ENCODE results near the gene ALKBH2. TPM values are rescaled to one million over a fixed set of nuclear protein-coding genes. Genes with fewer than 3 reads are reported as not detected.

The ALKBH2 gene
- polyA plus RNA-seq, 4 donors: 4.2 to 17.8 (median 9.9) TPM

DNA sequence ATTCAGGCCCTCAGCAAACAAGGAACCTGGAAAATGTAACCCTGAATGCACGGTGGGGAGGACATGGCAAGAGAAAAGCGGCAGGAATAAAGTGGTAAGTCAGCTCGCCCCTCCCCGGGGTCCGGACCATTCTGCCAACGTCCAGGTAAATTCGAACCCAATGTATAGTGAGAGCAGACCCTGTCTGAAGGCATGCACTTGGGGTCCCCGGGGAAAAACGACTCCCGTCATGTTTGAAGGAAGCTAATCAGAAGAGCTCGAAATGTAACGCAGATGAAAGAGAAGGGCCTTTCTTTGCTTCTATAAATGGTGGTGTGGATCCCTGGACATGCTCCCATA lies 23.3 kb upstream of the ALKBH2 start:
- 30 to 61% (median 31%) methylated on average over 12 of the region's 12 CpGs for whole genome bisulfite sequencing, 3 donors
- H3K4me3 ChIP-seq (ENCODE audit: low read depth in 1 of 3, low read length in 3 of 3): no peak overlapping the region
- H3K4me1 ChIP-seq (ENCODE audit: control insufficient read depth in 3 of 3, insufficient read depth in 2 of 3, low read depth in 1 of 3, low read length in 2 of 3): peaks cover 2 to 52% (median 11%) of the 10 kb centered on the region in 3 donors
- H3K27ac ChIP-seq (ENCODE audit: low read depth in 1 of 3, low read length in 2 of 3): peak overlapping the region; percentile 88 to 94 (median 93)
- no peaks in the 10 kb centered on the region for H3K9me3 ChIP-seq (ENCODE audit: control insufficient read depth in 2 of 2, insufficient read depth in 1 of 2, low read depth in 1 of 2, low read length in 1 of 2)
- DNase-seq (no peak), FAIRE-seq (no peak)
- H3K27me3 ChIP-seq (ENCODE audit: control insufficient read depth in 3 of 3, insufficient read depth in 3 of 3, low read length in 3 of 3): no peaks in the 10 kb centered on the region
- H3K36me3 ChIP-seq (ENCODE audit: control insufficient read depth in 3 of 3, insufficient read depth in 2 of 3, low read depth in 1 of 3, low read length in 3 of 3): peaks cover 0 to 2% (median 2%) of the 10 kb centered on the region in 3 donors

DNA sequence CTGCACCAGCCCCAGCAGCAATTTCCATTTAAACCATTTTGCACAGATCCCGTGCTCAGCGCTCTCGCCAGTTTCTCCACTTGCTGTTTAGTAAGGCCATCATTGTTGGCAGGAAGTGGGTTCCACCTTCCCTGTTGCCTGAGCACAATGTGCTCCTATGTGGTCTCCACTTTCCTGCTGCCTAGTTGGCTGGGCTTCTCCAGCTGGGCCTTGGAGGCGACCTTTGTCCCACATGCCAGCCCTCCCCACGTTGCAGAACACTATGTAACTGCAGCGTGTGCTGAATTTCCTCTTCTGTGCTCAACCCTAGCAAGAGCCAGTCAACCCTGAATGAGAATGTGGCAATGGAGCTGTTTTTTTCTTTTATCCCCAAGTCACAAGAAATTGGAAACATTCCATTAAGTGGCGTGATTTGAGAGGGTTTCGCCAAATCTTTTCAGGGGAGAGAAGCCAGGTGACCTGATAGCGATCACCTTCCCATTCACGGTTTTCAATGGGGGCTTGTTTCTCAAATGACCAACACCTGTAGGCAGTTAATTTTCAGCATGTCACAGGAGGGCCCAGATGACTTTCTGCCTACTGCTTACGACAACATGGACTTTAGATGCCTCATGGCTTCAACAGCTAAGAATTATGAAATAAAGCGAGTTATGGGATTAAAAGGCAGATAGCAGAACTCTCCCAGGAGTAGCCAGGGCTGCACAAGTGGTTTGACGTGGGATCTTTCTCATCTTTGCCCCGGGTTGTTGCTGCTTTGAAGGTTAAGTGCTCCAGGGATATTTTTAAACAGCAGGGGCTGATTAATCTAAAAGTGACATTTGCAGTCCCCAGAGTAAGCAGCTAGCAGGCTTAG lies 22.7 kb upstream of the ALKBH2 start, which contains the start of gene ACACB:
ACACB (plus strand) TSS at position 830 of the 853 bp plus-strand sequence. CDS start 22,819 bp downstream, outside the sequence.
- peaks cover 2 to 52% (median 11%) of the 10 kb centered on the region in 3 donors for H3K4me1 ChIP-seq (ENCODE audit: control insufficient read depth in 3 of 3, insufficient read depth in 2 of 3, low read depth in 1 of 3, low read length in 2 of 3)

GRCh38 chr12:109115404-109115757 lies 22.1 kb upstream of the ALKBH2 start:
- WGBS, 3 donors: 22 to 67% (median 24%) methylated on average over 3 of the region's 3 CpGs
- peak overlapping the region in 1 of 3 donors; percentile 20 for H3K4me3 ChIP-seq (ENCODE audit: low read depth in 1 of 3, low read length in 3 of 3)
- DNase-seq (no peak), FAIRE-seq (no peak)
- peak overlapping the region; percentile 88 to 94 (median 93) for H3K27ac ChIP-seq (ENCODE audit: low read depth in 1 of 3, low read length in 2 of 3)
- H3K36me3 ChIP-seq (ENCODE audit: control insufficient read depth in 3 of 3, insufficient read depth in 2 of 3, low read depth in 1 of 3, low read length in 3 of 3): peaks cover 0 to 2% (median 0%) of the 10 kb centered on the region in 3 donors
- H3K4me1 ChIP-seq (ENCODE audit: control insufficient read depth in 3 of 3, insufficient read depth in 2 of 3, low read depth in 1 of 3, low read length in 2 of 3): peaks cover 2 to 52% (median 11%) of the 10 kb centered on the region in 3 donors
- no peaks in the 10 kb centered on the region for H3K27me3 ChIP-seq (ENCODE audit: control insufficient read depth in 3 of 3, insufficient read depth in 3 of 3, low read length in 3 of 3)
- no peaks in the 10 kb centered on the region for H3K9me3 ChIP-seq (ENCODE audit: control insufficient read depth in 2 of 2, insufficient read depth in 1 of 2, low read depth in 1 of 2, low read length in 1 of 2)

More for the DNA sequence above, 22.7 kb upstream of the ALKBH2 start, which contains the start of gene ACACB:
- 8 to 45% (median 25%) methylated on average over 14 of the region's 14 CpGs for whole genome bisulfite sequencing, 3 donors
- DNase-seq (peak; percentile 89 to 94), FAIRE-seq (no peak)
- H3K9me3 ChIP-seq (ENCODE audit: control insufficient read depth in 2 of 2, insufficient read depth in 1 of 2, low read depth in 1 of 2, low read length in 1 of 2): no peaks in the 10 kb centered on the region
- no peaks in the 10 kb centered on the region for H3K27me3 ChIP-seq (ENCODE audit: control insufficient read depth in 3 of 3, insufficient read depth in 3 of 3, low read length in 3 of 3)
- peak within 1 kb of the TSS; percentile 88 to 94 (median 93) for H3K27ac ChIP-seq (ENCODE audit: low read depth in 1 of 3, low read length in 2 of 3)
- peaks cover 0 to 2% (median 0%) of the 10 kb centered on the region in 3 donors for H3K36me3 ChIP-seq (ENCODE audit: control insufficient read depth in 3 of 3, insufficient read depth in 2 of 3, low read depth in 1 of 3, low read length in 3 of 3)
- H3K4me3 ChIP-seq (ENCODE audit: low read depth in 1 of 3, low read length in 3 of 3): peak within 1 kb of the TSS in 1 of 3 donors; percentile 20

- no peak for FAIRE-seq
- H3K27ac ChIP-seq (ENCODE audit: low read depth in 1 of 3, low read length in 2 of 3): peak overlapping the region; percentile 88 to 94 (median 93)
- no peaks in the 10 kb centered on the region for H3K27me3 ChIP-seq (ENCODE audit: control insufficient read depth in 3 of 3, insufficient read depth in 3 of 3, low read length in 3 of 3)
- H3K4me1 ChIP-seq (ENCODE audit: control insufficient read depth in 3 of 3, insufficient read depth in 2 of 3, low read depth in 1 of 3, low read length in 2 of 3): peaks cover 0 to 52% (median 8%) of the 10 kb centered on the region in 3 donors
- peaks cover 0 to 9% (median 0%) of the 10 kb centered on the region in 3 donors for H3K36me3 ChIP-seq (ENCODE audit: control insufficient read depth in 3 of 3, insufficient read depth in 2 of 3, low read depth in 1 of 3, low read length in 3 of 3)
- DNase-seq: no peak
- no peaks in the 10 kb centered on the region for H3K9me3 ChIP-seq (ENCODE audit: control insufficient read depth in 2 of 2, insufficient read depth in 1 of 2, low read depth in 1 of 2, low read length in 1 of 2)
- WGBS, 3 donors: 39 to 60% (median 49%) methylated on average over 2 of the region's 2 CpGs
- H3K4me3 ChIP-seq (ENCODE audit: low read depth in 1 of 3, low read length in 3 of 3): no peak overlapping the region
Observed at GRCh38 chr12:109114644-109115043, 21.4 kb upstream of the ALKBH2 start.

GRCh38 chr12:109113661-109114321 lies 20.5 kb upstream of the ALKBH2 start:
- no peaks in the 10 kb centered on the region for H3K9me3 ChIP-seq (ENCODE audit: control insufficient read depth in 2 of 2, insufficient read depth in 1 of 2, low read depth in 1 of 2, low read length in 1 of 2)
- DNase-seq (peak in 1 of 2 donors; percentile 10), FAIRE-seq (no peak)
- peak overlapping the region in 2 of 3 donors; percentile 56 to 86 for H3K27ac ChIP-seq (ENCODE audit: low read depth in 1 of 3, low read length in 2 of 3)
- peaks cover 0 to 13% (median 0%) of the 10 kb centered on the region in 3 donors for H3K36me3 ChIP-seq (ENCODE audit: control insufficient read depth in 3 of 3, insufficient read depth in 2 of 3, low read depth in 1 of 3, low read length in 3 of 3)
- 38 to 67% (median 49%) methylated on average over 5 of the region's 5 CpGs for WGBS, 3 donors
- peak overlapping the region in 1 of 3 donors; percentile 24 for H3K4me3 ChIP-seq (ENCODE audit: low read depth in 1 of 3, low read length in 3 of 3)
- peaks cover 0 to 46% (median 8%) of the 10 kb centered on the region in 3 donors for H3K4me1 ChIP-seq (ENCODE audit: control insufficient read depth in 3 of 3, insufficient read depth in 2 of 3, low read depth in 1 of 3, low read length in 2 of 3)
- H3K27me3 ChIP-seq (ENCODE audit: control insufficient read depth in 3 of 3, insufficient read depth in 3 of 3, low read length in 3 of 3): no peaks in the 10 kb centered on the region

DNA sequence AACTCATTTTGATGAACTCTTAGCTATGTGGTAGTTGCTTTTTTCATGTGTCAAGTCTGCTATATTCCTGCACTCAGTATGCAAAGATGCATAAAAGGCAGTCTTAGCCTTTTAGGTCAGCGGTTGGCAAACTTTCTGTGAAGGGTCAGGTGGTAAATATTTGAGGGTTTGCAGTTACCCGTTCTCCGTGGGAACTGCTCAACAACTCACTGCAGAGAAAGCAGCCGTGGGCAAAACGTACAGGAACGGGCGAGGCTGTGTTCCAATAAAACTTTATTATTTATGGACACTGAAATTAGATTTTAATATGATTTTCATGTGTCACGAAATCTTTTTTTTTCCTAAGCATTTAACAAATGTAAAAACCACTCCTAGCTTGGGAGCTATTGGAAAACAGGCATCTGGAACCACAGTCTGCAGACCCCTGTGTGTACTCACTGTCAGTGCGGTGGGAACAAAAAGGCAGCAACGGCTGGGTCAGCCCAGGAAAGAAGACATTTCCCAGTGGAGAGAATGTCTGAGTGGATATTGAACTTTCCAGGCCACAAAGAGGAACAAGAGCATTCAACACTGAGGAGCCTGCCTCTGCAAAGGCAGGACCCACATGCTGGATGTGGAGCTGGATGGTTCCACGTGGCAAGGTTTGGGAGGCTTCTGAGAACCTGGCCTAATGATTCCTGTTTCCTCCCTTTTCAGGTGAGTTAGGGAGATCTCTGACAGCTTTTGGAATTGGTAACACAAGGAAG lies 19.6 kb upstream of the ALKBH2 start:
- WGBS, 3 donors: 44 to 74% (median 58%) methylated on average over 11 of the region's 11 CpGs
- peak overlapping the region; percentile 8 to 80 (median 56) for H3K27ac ChIP-seq (ENCODE audit: low read depth in 1 of 3, low read length in 2 of 3)
- no peak for FAIRE-seq
- no peaks in the 10 kb centered on the region for H3K27me3 ChIP-seq (ENCODE audit: control insufficient read depth in 3 of 3, insufficient read depth in 3 of 3, low read length in 3 of 3)
- DNase-seq: peak; percentile 13 to 71
- peak overlapping the region in 1 of 3 donors; percentile 24 for H3K4me3 ChIP-seq (ENCODE audit: low read depth in 1 of 3, low read length in 3 of 3)
- no peaks in the 10 kb centered on the region for H3K9me3 ChIP-seq (ENCODE audit: control insufficient read depth in 2 of 2, insufficient read depth in 1 of 2, low read depth in 1 of 2, low read length in 1 of 2)
- peaks cover 0 to 37% (median 8%) of the 10 kb centered on the region in 3 donors for H3K4me1 ChIP-seq (ENCODE audit: control insufficient read depth in 3 of 3, insufficient read depth in 2 of 3, low read depth in 1 of 3, low read length in 2 of 3)
- H3K36me3 ChIP-seq (ENCODE audit: control insufficient read depth in 3 of 3, insufficient read depth in 2 of 3, low read depth in 1 of 3, low read length in 3 of 3): peaks cover 0 to 20% (median 0%) of the 10 kb centered on the region in 3 donors

DNA sequence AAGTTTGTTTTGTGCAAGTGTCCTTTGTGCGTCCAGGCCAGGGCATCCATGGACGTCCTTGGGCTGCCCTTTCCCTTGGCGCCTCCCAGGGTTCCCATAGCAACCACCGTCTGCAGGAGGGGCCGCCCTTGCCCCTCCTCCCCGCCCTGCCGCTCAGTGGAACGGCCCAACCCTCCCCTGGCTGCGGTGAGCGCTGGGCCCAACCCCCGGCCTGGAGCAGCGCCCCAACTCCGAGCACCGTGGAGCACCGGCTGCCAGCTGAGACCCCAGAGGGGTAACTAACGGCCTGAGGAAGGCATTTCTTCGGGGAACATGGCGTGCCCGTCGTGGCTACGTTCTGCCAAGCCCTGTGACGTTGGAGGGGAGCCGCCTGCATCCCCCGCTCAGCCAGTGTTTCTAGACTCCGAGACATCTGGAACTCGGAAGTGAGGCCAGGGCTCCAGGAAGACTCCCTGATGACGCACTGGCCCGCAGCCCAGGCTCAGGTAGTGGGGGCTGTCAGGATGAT lies 17.8 kb upstream of the ALKBH2 start:
- Histone ChIP-seq H3K27ac (ENCODE audit: low read depth in 1 of 3, low read length in 2 of 3) (peak overlapping the region; percentile 90 to 98 (median 95)), H3K36me3 (ENCODE audit: control insufficient read depth in 3 of 3, insufficient read depth in 2 of 3, low read depth in 1 of 3, low read length in 3 of 3) (peaks cover 0 to 28% (median 0%) of the 10 kb centered on the region in 3 donors), H3K27me3 (ENCODE audit: control insufficient read depth in 3 of 3, insufficient read depth in 3 of 3, low read length in 3 of 3) (no peaks in the 10 kb centered on the region), H3K4me3 (ENCODE audit: low read depth in 1 of 3, low read length in 3 of 3) (peak overlapping the region; percentile 36 to 84 (median 74)), H3K4me1 (ENCODE audit: control insufficient read depth in 3 of 3, insufficient read depth in 2 of 3, low read depth in 1 of 3, low read length in 2 of 3) (peaks cover 0 to 26% (median 8%) of the 10 kb centered on the region in 3 donors), H3K9me3 (ENCODE audit: control insufficient read depth in 2 of 2, insufficient read depth in 1 of 2, low read depth in 1 of 2, low read length in 1 of 2) (no peaks in the 10 kb centered on the region)
- DNase-seq (peak; percentile 93 to 94), FAIRE-seq (no peak)
- WGBS, 3 donors: 1 to 19% (median 11%) methylated on average over 28 of the region's 28 CpGs

Measured in small intestine (tissue), 7 donors.